ENCODE data around the gene FARP2. TPM values are rescaled to one million over a fixed set of nuclear protein-coding genes. Genes with fewer than 3 reads are reported as not detected.
"Not testable (repeated sequence)": the region's sequence is repeated elsewhere in the genome, so short reads cannot be mapped to it uniquely, and the experiment has no call there.

The FARP2 gene
- polyA plus RNA-seq, 12 donors = 30.2 to 179 (median 38.6) TPM

GRCh38 chr2:241453919-241454318 is 97.8 kb downstream of the FARP2 start:
- DNase-seq = not testable (repeated sequence)

DNA sequence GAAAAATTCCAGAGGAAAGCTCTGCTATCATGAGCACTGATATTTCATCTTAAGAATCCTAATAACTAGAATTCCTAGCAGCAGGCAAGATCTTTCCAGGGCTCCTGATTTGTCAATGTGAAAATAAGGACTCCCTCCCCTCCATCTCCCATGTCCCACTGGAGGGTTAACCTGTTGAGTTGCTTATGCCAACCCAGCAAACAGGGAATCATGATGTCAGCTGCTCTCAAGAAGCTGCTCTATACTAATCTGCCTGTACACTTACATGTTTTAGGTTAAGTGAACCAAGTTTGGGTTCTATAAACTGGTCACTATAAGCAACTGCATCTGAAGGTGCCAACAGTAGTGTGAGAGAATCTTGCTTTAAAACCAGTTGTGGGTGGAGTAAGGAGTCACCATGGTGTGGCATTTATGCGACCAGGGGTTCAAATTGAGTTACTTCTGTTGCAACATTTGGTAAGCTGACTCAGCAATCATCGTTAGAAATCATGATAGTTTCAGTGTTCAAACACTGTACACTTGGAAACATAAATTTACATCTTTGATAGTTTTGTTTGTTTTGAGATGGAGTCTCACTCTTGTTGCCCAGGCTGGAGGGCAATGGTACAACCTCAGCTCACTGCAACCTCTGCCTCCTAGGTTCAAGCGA is 98.9 kb downstream of the FARP2 start:
- DNase-seq = no peak

DNA sequence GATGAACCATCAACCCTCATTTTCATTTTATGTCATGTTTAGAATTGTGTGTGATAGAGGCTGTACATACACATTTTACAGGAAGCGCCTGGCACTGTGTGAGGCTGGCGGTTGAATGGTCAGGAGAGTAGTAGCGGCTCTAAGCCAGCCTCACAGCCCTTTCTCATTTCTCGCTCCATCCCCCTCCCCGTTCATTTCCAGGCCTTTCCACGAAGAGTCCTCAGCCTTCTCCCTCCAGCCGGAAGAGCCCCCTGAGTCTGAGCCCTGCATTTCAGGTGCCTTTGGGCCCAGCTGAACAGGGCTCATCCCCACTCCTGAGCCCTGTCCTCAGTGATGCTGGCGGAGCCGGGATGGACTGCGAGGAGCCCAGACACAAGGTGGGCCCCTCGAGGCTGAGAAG is 100.5 kb downstream of the FARP2 start:
- DNase-seq = no peak

DNA sequence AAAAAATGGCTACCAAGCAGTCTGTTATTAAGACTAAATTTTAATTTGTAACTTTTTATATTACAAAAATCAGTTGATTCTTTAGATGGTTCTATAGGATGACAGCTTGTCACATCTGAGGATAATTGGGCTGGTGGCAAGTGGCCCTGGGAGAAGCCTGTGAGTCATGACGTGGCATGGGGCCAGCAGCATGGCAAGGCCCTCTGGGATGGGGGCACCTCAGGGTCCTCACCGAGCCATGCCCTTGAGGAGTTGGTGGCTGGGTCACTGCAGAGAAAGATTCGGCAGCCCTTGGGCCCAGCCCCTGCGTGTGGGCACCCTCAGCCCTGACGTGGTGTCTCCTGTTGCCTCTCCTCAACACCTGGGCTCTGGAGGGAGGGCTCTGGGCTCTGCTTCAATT is 102.6 kb downstream of the FARP2 start:
- no peak for DNase-seq

DNA sequence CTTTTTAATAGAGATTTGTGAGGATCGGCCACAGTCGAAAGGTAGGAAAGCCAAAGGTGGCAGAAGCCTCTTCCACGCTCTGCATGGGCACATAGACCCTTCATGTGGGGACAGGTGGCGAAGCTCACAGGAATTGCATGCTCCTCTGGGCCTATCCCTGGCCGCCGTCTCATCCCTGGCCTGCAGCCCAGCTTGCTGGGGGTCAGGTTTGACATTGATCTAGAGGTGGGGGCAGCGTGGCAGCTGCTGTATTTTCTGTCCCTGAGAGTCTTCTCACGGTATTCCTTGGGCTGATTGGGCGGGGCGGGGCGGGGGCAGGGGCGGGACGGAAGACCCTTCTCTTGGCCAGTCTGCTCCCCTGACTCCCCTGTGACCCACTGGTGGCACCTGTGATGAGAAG is 103.4 kb downstream of the FARP2 start:
- DNase-seq = no peak

- DNase-seq = no peak
These were observed 104.5 kb downstream of the FARP2 start for GRCh38 chr2:241460631-241461030.

- no peak for DNase-seq
These were observed 105.9 kb downstream of the FARP2 start for GRCh38 chr2:241461693-241462677.

GRCh38 chr2:241463276-241464135 is 107.4 kb downstream of the FARP2 start:
- DNase-seq = no peak

GRCh38 chr2:241465543-241465942 is 109.5 kb downstream of the FARP2 start:
- DNase-seq = no peak

DNA sequence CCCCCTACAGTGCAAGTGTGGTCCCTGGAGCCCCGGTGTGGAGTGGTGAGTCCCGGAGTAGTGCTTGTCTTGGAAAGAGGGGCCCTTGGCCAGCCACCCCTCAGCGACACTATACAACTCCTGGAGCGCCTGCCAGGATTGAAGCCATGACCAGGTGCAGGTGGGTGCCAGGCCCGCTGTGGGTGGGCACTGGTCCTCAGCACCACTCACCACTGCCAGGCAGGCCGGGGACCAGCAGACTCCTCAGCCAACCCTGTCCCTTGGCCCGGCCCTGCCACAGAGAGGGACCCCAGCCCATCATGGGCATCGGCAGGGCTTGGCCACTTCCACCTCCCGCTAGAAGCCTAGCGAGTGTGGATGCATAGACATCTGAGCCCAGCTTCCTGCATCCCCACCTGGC is 110.1 kb downstream of the FARP2 start:
- no peak for DNase-seq

- DNase-seq = no peak
These were observed 111.8 kb downstream of the FARP2 start for GRCh38 chr2:241467777-241468475.

- DNase-seq = no peak
These were observed 112.3 kb downstream of the FARP2 start for GRCh38 chr2:241468476-241468781.

- DNase-seq = no peak
These were observed 113.7 kb downstream of the FARP2 start for GRCh38 chr2:241469746-241470145.

DNA sequence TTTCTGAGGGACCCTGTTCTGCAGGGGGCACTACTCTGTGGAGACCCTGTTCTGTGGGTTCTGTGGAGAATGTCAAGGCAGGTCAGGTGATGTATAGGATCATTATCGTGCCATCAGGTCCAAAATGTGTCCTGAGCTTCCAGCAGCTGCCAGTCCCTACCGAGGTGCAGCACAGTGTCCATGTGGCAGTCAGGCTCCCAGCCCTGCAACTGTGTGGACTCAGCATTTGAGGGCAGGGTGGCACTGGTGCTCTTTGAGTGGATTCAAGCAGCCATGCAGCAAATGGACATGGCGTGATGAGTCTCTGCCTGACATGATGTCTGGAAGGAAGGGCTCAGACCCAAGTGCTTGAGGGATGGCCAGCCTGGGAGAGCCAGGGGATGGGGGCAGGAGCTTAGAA is 117.3 kb downstream of the FARP2 start:
- no peak for DNase-seq

DNA sequence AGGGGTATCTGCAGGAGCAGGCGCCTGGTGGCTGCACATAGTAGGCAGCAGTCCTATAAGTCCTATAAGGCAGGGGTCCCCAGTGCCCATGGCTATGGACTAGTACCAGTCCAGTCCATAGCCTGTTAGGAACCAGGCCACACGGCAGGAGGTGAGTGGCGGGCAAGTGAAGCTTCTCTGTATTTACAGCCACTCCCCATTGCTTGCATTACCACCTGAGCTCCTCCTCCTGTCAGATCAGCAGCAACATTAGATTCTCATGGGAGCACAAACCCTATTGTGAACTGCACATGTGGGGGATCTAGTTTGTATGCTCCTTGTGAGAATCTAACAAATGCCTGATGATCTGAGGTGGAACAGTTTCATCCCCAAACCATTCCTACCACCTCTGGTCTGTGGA is 119.2 kb downstream of the FARP2 start:
- DNase-seq = no peak

DNA sequence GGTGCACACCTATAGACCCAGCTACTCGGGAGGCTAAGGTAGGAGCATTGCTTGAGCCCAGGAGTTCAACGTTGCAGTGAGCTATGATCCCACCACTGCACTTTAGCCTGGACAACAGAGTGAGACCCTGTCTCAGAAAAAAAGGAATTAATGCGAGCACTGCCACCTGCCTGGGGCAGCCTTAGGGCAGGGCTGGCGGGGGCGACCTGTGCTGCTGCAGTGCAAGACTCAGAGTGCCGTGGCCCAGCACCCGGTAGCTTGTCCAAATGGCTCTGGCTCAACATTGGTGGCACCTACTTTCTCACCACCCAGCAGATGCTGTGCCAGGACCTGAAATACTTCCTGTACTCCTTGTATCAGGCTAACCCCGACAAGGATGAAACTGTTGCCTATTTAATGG is 122.1 kb downstream of the FARP2 start:
- DNase-seq = no peak

DNA sequence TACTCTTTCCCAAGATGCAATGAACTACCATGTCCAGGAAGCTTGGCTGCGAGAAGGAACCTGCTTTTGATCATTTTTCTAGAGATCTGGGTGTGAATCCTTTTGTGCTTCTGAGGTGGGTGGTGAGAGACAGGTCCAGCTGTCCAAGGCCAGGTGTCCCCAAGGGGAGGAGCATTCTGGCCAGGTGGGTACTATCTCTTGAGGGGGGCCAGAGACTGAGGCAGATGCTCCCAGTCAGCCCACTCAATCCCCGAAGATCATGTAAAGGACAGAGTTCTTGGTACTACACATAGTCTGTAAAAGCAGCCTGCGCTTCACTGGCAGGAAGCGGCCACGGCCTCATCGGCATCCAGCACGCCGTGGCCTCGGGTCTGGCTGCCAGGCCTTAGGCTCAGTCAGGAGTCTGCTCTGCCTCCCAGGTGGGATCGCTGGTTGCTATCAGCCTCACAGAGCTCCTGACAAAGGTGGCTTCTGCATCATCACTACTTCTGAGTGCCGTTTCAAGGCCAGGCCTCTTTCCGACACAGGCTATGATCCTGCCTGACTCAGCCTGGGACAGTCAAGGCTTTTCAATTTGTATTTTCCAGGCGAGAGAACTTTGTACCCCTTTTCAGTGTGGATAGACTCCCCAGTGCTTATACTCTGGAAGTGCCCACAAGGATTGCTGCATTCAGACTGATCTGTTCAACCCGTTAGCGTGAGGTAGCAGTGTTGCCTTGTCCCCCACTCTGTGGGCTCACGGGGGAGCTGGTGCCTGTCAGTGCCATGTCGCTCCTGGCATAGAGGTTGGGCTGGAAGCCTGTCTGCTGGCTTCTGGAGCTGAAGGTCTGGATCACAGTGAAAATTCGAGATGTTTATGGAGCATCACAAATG is 123.2 kb downstream of the FARP2 start:
- DNase-seq = no peak

DNA sequence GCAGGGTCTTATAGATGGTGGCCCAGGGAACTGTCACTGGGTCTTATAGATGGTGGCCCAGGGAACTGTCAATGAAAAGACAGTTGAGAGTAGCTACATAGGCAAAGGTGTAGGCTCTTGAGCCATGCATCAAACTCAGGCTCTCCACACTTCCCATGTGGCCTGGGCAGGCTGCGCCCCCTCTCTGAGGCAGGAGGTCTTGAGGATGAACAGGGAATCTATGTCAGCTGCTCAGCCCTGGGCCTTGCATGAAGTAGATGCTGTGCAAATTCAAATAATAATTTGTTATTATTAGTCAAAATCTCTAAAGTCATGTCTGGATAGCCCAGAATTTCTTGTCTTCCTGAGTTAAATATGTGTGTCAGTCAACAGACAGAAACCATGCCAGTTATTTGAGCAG is 125.6 kb downstream of the FARP2 start:
- DNase-seq = no peak

- DNase-seq = no peak
These were observed 126.3 kb downstream of the FARP2 start for GRCh38 chr2:241482126-241482955.

DNA sequence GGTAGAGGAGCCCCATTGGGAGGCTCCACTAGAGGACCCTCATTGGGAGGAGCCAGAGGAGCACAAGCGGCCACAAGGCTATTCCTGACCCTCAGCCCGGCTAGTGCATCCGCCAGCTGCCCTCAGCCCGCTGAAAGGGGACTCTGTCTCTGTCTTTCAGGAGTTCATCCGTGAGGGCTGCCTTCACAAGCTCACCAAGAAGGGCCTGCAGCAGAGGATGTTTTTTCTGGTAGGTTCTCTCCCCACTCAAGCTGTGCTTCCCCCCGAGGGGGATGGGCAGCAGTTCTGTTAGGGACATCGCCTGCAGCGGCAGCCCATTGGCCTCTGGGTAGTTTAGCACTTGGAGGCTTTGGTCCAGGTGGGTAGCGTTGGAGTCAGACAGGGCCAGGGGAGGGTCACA is 127.2 kb downstream of the FARP2 start:
- DNase-seq = no peak
